ENCODE results near the gene ULK2.

Gene ULK2

DNA sequence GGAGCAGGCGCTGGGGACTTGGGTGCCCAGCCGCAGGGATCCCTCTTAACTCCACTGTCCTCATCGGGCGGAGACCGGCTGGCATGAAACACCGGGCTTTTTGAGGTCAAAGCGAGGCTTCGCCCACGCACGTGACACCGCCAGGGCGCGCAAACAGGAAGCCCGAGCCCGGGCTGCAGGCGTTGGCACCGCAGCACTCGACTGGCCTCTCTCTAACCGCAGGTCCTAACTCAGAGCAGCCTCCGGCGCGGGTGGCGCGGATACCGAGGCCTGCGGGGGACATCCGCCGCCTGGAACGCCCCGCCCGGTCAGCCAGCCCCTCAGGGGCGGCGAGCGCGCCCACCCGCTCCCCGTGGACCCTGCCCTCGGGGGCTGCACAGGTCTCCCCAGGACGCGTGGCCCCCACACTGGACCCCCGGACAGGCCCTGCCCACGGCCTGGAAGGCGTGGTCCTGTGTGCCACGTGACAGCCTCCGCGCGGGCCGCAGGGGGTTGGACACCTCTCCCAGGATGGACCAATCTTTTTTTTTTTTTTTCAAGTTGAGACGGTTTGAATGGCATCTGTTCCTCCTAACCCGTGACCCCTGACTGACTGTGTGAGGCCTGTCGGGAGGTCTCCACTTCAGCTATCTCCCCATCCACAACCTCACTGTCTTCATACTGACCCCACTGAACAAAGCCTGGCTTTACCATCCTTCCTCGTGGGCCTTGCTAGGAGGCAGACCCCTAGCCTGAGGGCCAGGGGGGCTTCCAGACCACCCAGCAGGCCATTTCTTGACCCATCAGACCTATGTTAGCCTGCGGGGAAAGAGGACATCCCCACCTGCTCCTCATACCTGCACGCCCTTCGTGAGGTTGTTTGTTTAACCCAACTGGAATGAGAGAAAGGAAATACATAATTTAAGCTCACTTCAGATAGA is 143.0 kb downstream of the ULK2 start:
- DNase-seq = no peak

DNA sequence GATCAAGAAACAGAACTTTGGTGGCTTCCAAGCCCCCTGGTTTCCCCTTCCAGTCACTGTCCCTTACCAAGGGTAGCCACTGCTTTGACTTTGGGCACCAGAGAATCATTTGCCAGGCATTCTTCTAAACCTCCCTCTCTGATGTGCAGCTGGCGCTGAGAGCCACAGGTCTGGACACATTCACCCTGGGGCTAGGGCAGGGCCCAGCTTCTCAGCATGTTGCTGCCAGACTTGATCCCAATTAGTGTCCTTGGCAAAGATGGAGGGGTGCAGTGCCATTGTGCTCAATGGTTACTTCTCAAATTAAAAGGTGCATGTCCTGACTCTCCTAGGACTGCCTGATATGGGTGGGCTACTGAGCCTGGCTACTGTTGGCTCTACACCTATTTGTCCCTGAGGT is 143.8 kb downstream of the ULK2 start:
- DNase-seq = no peak

Data from SW 1271 (cell line).